ENCODE results near the gene AP1AR. TPM values are rescaled to one million over a fixed set of nuclear protein-coding genes. Genes with fewer than 3 reads are reported as not detected.
"Not testable (repeated sequence)": the region's sequence is repeated elsewhere in the genome, so short reads cannot be mapped to it uniquely, and the experiment has no call there.

AP1AR gene
- total RNA-seq, 1 donor from 2014 or later: 9.4 TPM

DNA sequence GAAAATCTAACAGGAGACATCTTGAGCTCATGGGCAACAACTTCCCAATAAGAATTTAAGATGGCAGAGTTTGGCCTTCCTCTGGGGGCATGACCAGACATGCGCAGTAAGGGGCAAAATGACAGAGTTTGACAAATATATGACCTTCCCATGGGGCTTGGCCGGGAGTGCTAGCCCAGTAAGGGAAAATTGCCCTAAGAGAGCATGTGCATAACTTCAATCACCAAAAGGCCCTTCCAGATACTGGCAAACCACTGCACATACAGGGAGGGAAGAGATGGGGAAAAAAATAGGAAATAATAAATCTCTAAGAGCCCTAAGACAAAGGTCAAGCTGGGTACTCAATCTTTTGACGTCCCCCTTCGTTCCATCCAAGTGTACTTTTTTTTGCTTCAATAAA is 40.7 kb downstream of the AP1AR start:
- DNase-seq (ENCODE audit: missing footprints) (no peak), ATAC-seq (no peak)
- intact Hi-C loops (cut with DNase I): no loop called here

DNA sequence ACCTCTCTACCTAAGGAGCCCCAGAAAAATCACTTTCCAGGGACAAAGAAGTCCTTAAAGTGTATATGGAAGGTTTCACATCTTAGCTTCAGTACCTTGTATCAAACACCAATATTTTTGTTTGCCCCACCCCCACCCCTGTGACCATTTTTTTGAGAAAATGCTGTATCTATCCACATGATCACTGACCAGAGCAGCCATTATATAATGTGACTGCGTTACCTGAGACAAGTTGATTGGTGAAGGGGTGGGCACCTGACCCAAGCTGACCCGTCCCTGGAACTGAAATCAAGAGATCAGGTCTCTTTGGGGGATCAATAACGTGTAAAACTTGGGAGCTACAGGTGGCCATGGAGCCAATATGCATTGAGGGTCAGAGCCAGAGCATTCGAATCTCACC is 43.4 kb downstream of the AP1AR start:
- no peak for ATAC-seq
- DNase-seq (ENCODE audit: missing footprints): no peak
- intact Hi-C loops (cut with DNase I): no loop called here

DNA sequence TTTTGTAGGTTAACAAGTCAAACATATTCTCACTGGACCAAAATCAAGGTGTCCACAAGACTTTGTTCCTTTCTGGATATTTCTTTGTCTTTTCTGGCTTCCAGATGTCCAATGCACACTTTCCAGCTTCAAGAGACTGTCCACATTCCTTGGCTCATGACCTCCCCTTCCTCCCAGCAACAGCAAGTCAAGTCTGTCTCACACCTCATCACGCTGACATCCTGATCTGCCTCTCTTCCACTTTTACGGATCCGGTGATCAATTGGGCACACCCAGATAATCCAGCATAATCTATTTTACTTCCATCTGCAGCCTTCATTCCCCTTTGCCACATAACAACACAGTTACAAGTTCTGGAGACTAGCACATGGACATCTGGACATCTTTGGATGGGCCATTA is 44.5 kb downstream of the AP1AR start:
- intact Hi-C loops (cut with DNase I): no loop called here
- no peak for DNase-seq (ENCODE audit: missing footprints)
- no peak for ATAC-seq

DNA sequence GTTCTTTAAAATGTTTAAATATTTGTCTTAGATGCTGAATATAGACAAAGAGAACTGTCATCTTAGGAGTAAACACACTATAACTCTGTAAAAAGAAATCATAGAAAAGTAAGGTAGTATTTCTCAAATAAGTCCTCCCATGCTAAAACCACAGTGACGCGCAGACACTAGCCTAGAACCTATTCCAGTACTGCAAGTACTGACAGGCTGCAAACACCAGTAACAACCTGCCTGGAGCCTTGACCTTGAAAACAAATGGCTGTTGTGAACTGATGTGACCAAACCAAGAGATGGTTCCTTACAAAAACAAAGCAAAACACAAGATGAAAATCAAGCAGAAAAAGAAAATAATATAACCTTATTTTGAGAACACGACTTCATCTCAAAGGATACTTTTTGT is 45.6 kb downstream of the AP1AR start:
- intact Hi-C loops (cut with DNase I): no loop called here
- ATAC-seq (no peak), DNase-seq (ENCODE audit: missing footprints) (no peak)

DNA sequence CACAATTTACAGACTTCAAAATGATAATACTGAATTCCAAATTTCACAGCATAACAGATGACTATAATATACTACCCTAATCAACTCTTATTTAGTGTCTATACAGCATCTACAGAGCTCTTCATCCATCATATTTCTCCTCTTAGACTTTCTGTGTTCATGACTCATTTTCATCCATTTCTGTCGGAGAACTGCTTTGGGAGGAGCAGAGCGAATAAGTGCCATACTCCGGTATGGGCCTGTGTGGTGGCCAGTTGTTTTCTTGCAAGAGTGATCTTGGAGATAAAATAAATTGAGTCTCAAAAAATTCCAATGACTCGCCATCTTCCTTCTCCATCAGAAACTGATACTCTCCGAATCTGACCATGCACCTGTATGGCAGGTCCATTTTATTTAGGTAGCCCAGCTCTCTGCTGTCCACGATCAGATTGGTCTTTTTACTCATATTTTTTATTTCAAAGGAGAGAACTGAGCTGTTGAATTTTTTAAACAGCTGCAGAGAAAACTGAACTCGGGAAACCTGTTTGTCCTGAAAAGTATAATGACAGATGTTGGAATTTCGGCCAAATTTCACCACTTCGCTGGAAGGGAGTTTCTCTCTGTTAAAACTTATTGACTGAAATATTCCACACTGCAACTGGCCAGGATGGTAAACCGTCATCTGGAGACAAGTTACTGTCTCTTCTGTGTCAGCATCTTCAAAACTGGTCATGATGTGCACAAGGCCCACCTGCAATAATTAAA is 46.3 kb downstream of the AP1AR start:
- no peak for ATAC-seq
- no peak for DNase-seq (ENCODE audit: missing footprints)
- intact Hi-C loops (cut with DNase I): no loop called here

DNA sequence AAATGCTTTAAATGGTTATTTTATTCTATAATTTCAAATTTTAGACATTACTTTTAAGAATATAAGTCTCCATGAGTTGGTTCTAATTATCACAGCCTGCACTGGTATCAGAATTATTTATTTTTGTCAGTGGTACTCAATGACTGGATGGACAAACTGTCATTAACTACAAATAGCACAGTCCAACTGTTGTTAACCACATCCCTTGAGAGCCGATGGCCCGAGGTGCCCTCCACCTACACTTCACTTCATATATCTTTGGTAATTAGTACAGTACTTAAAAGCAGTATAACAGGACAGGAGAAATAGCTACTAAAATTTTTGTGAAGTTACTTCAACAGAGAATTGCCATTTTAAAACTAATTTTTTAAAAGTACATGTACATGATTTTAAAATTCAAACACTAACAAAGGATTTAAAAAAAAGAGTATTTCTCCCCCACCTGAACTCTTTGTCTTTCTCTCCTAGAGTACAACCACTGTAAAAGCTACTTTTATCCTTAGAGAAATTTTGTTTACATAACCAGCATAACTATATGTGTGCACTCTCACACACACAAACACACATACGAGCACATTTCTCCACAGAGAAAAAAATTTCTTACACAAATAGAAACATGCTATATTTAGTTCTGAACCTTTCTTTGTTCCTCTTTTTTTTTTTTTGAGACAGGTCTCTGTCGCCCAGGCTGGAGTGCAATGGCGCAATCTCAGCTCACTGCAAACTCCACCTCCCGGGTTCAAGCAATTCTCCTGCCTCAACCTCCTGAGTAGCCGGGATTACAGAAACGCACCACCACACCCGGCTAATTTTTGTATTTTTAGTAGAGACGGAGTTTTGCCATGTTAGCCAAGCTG is 47.7 kb downstream of the AP1AR start:
- peak; percentile 73 for ATAC-seq
- intact Hi-C loops (cut with DNase I): no loop called here
- DNase-seq (ENCODE audit: missing footprints): no peak

DNA sequence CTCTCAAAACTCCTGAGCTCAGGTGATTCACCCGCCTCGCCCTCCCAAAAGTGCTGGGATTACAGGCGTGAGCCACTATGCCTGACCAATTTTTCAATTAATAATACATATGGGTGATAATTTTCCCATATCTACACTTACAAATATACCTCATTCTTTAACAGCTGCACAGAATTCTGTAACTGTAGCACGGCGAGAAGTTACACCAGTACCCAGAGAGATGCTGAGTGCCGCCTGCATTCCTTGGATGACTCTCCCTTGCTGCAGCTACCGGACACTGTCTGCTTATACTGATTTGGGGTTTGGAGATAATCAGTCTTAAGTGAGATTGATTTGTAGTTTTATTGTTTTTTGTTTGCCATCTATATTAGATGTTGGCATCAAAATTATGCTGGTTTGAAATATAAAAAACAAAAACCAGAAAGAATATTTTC is 48.3 kb downstream of the AP1AR start:
- DNase-seq (ENCODE audit: missing footprints): no peak
- ATAC-seq: peak; percentile 63
- intact Hi-C loops (cut with DNase I): no loop called here

DNA sequence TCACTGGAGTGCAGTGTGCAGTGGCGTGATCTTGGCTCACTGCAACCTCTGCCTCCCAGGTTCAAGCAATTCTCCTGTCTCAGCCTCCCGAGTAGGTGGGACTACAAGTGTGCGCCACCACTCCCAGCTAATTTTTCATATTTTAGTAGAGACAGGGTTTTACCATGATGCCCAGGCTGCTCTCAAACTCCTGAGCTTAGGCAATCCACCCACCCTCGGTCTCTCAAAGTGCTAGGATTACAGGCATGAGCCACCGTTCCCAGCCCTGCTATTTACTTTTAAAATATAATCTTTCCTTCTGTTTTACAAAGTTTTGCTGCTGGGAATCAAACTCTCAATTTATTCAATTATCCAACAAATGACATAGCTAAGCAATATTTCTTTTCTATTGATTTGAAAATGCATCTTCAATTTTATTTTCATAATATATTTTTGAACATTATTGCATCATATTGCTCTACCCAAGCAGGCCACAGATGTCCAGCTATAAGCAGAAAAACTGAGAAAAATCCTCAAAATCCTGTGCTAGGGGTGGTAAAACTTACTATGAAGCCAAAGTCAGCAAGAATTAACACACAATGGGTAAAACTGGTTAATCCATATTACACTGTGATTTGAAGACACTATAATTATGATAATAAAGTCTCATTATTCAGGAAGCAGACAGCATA is 48.9 kb downstream of the AP1AR start:
- intact Hi-C loops (cut with DNase I): no loop called here
- ATAC-seq: no peak
- no peak for DNase-seq (ENCODE audit: missing footprints)

DNA sequence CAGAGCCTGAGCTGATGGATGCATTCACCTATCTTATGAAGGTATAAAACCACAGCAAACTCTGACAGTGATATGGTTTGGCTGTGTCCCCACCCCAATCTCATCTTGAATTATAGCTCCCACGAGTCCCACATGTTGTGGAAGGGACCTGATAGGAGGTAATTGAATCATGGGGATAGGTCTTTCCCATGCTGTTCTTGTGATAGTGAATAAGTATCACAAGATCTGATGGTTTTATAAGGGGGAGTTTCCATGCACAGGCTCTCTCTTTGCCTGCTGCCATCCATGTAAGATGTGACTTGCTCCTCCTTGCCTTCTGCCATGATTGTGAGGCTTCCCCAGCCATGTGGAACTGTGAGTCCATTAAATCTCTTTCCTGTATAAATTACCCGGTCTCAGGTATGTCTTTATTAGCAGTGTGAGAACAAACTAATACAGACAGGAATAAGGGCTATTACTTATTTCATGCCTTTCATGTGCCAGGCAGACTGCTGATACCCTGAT is 50.4 kb downstream of the AP1AR start:
- intact Hi-C loops (cut with DNase I); ATAC-seq; DNase-seq (ENCODE audit: missing footprints): not testable (repeated sequence)

DNA sequence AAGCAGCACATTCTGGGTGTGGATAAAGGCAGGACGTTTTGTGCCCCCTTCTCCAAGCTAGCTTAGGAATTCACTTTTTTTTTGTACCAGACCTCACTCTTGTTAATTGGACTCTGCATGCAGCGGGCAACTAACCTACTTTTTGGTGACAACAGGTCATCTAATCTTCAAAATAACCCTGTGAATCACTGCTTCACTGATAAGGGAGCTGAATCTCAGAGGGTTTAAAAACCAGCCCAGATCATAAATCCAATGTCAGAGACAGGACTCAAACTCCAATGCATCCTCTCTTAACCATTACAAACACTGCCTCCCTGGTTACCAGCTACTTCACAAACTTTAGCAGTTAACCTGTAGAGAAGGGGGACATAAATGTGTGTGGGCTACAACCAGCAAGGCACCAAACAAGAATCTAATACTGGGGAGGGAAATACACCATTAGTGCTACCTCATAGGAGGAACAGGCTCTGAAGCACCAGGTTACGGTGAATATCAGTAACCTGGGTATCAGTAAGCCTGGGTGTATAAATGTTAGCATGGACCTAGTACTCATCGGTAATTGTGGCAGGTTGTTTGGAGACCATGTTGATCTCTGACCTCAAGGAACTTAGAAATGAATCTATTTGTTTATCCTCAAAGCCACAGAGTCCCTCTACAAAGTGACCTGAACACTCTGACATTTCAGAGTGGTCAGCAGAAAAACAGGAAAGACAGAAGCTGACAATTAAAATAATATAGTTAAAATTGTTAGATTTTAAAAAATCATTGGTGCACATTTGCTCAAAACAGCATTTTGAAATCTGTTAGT is 51.5 kb downstream of the AP1AR start:
- no peak for ATAC-seq
- DNase-seq (ENCODE audit: missing footprints): no peak
- intact Hi-C loops (cut with DNase I): no loop called here

DNA sequence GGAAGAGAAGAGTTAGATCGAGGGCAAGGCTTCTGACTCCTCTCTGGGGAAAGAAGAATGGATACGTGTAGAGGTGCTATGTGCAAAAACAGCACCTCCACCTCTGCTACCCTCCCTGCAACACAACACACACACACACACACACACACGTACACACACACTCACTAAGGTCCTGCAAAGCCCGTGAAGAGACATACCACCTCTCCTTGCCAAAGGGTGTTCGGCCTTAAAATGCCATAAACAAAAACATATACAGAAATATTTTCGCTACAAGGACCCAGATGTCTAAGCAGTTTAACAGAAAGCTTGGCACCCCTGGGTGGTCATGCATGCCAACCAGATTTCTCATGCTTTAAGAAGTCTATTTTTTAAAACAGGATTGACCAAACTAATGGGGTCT is 52.6 kb downstream of the AP1AR start:
- intact Hi-C loops (cut with DNase I): no loop called here
- ATAC-seq: no peak

DNA sequence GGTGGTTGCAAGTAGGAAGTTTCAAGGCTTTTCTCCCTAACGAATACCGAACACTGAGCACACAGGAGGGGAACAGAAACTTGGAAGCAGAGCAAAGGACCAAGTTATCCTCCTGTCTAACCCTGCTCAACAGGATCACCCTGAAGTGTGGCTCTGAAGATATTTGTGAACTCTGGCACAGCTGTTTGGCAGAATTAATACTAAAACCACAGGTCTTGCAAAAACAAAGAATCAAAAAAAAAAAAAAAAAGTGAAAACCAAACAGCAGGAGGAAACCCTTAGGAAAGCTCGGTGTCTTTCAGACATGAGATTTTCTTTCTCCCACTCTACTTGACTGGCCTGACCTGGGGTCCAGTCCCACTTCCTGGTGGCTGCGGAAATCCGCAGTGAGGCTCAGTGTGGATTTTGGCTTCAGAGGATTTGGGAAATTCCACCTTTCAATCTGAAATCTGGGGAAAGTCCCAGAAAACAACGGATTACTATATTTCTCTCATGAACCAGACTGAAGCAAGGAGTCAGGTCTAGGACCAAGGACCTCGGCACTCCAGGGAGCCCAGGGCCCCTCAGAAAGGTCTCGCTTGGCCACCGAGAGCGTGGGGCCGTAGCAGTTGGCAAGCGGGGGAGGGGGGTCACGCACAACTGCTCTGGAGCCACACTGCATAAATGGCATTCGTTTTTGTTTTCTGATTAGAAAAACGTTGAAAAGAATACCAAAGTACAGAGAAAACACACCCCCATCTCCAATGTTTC is 53.2 kb downstream of the AP1AR start:
- ATAC-seq (peak; percentile 49), DNase-seq (ENCODE audit: missing footprints) (no peak)
- intact Hi-C loops (cut with DNase I): loop anchor here (5.0 kb wide), 1 partner anchor 53 kb away; the partner anchor contains the start of gene AP1AR

More for the DNA sequence above, 52.6 kb downstream of the AP1AR start:
- no peak for DNase-seq (ENCODE audit: missing footprints)

DNA sequence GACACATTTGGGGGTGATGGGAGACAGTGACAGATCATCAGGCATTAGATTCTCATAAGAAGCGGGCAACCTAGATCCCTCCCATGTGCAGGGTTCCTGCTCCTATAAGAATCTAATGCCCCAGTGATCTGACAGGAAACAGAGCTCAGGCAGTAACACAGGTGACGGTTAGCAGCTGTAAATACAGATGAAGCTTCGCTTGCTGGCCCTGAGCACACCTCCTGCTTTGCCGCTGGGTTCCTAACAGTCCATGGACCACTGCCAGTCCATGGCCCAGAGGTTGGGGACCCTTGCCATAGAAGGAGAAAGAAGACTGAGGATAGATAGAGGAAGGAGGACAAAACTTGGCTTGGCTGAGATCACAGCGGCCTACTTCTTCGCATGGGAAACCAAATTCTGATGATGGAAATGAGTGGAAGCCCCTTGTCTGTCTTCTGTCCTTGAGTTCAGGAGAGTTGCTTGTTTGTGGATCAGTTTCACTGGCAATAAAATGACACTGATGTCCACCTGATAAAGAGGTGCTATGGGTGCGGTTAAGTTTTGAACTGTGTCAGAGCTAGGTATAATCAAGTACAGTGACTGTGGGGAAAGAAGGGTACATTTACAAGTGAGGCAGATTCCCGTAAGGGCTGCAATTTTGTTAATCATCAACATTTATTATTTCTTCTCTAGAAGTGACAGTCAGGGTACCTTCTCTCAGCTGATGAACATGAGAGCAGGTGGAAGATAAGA is 55.8 kb downstream of the AP1AR start:
- DNase-seq (ENCODE audit: missing footprints): no peak
- intact Hi-C loops (cut with DNase I): loop anchor here (5.0 kb wide), 1 partner anchor 55 kb away; the partner anchor contains the start of gene AP1AR
- ATAC-seq: no peak

DNA sequence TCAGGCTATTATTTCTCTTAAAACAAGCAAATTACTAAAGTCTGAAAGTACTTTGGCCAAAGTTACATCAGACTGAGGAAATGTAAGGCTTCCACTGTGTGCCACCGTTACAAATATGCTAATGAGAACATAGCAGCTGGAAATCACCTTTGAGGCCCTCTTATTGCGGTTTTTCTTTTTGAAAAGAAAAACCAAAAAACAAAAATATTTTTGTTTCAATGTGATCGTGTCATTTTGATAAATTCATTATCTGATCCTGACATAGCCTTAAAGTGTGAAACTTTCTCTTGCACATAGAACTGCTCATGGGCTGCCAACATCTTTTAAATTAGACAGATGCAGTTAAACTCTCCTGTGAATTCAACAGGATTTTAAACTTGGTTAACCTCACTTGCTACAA is 56.9 kb downstream of the AP1AR start:
- DNase-seq (ENCODE audit: missing footprints) (no peak), ATAC-seq (no peak)
- intact Hi-C loops (cut with DNase I): loop anchor here (5.0 kb wide), 1 partner anchor 56 kb away; the partner anchor contains the start of gene AP1AR

DNA sequence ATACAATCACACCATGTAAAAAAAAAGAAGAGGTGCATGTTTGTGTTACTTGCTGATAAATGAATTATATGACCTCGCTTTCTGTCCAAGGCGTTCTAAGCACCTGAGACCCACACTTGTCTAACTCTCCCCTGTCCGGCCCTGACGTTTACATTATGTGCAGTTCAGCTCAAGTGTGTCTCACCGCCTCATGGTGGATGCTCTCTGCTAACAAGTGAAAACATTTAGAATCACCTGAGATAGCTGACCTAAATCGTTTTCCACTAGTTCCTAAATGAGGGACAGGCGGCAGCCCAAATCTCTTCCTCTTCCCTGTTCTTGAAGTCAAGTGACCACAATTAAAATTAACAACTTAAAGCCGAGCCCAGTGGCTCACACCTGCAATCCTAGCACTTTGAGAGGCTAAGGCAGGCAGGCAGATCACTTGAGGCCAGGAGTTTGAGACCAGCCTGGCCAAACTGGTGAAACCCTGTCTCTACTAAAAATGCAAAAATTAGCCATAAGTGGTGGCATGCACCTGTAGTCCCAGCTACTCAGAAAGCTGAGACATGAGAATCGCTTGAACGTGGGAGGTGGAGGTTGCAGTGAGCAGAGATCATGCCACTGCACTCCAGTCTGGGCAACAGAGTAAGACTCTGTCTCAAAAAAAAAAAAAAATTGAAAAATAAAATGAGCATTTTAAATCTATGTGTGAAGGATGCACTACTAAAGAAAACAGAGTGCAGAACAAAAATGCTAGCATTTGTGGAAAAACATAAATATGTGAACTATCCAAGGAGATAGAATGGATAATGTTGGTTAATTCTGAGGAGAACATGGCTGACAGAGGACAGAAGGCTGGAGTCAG is 58.0 kb downstream of the AP1AR start:
- no peak for ATAC-seq
- DNase-seq (ENCODE audit: missing footprints): no peak
- intact Hi-C loops (cut with DNase I): loop anchor here (5.0 kb wide), 1 partner anchor 57 kb away; the partner anchor contains the start of gene AP1AR

DNA sequence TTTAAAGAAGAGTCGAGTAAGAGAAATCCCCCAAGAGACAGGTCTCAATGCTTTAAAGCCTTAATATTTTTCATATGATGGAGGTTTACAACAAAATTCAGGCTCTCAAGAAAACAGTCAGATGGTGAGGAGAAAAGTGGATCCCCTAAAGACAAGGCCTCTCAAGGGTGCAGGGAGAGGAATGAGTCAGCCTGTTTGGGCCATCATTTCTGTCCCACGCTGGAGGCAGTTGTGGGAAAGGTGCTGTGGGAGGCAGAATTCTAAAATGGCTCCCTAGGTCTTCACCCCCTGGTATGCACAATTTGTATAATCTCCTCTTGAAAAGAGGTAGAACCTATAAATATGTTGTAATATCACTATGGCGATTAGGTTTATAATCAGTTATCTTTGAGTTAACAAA is 58.8 kb downstream of the AP1AR start:
- intact Hi-C loops (cut with DNase I): no loop called here

More for the DNA sequence above, 58.8 kb downstream of the AP1AR start:
- DNase-seq (ENCODE audit: missing footprints): no peak
- no peak for ATAC-seq

Measured in Right ventricle myocardium inferior (tissue), 1 donor.